BLaER1 (cell line): ENCODE results near the gene EXT2.

Experiments
- H3K27ac ChIP-seq: shearing (Covaris generic); formaldehyde crosslinking; 2 replicates; pipeline ENCODE4 v1.8.1; 2022
- H3K27me3 ChIP-seq: shearing (Covaris generic); formaldehyde crosslinking; 2 replicates; pipeline ENCODE4 v1.8.1; 2022
- H3K36me3 ChIP-seq: shearing (Covaris generic); formaldehyde crosslinking; 2 replicates; pipeline ENCODE4 v1.8.1; 2022
- H3K4me1 ChIP-seq: shearing (Covaris generic); formaldehyde crosslinking; 2 replicates; pipeline ENCODE4 v1.8.1; 2022
- H3K4me2 ChIP-seq: shearing (Covaris generic); formaldehyde crosslinking; 2 replicates; pipeline ENCODE4 v1.8.1; 2022
- H3K4me3 ChIP-seq: shearing (Covaris generic); formaldehyde crosslinking; 2 replicates; pipeline ENCODE4 v1.8.1; 2022
- H3K9ac ChIP-seq: shearing (Covaris generic); formaldehyde crosslinking; 2 replicates; pipeline ENCODE4 v1.8.1; 2022
- H3K9me3 ChIP-seq: shearing (Covaris generic); formaldehyde crosslinking; 2 replicates; pipeline ENCODE4 v1.8.1; 2022
- H4K20me1 ChIP-seq: shearing (Covaris generic); formaldehyde crosslinking; 2 replicates; pipeline ENCODE4 v1.8.1; 2022
- Cebpa-rat ChIP-seq: shearing (Covaris generic); IDR thresholded peaks from 2 replicates; pipeline ENCODE4 v1.8.1; 2022

EXT2 gene

DNA sequence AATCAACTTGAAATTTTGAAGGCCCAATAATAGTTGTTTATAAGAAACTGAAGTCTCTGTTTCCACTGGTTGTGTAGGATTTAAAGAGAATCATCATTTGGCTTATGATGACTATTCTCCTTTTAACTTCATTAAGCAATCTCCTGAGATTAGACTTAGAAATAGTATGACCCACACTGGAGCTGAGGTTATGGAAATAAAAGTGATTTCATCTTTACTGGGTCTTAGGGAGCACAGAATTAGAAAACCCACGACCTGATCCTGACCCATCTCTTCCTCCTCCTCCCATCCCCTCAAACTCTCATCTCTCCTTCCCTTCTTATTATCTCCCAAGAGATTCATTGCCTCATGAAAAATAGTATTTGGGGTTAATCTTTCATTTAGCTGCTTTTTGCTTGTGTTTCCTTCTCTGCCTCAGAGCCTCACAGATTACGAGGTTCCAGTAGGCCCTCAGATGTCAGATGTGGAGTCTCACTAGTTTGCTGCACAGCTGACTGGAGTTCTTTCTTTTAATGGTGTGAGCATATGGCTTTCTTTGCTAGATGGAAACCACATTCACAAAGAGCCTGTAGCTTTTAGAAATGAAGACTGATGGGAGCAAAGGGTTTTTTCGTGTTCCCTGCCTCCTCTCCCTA is 129.5 kb downstream of the EXT2 start:
- Histone ChIP-seq H3K27me3 (no peaks in the 10 kb centered on the region), H3K4me2 (no peak overlapping the region), H4K20me1 (no peaks in the 10 kb centered on the region), H3K9me3 (no peaks in the 10 kb centered on the region), H3K27ac (no peak overlapping the region), H3K4me1 (0 out of 2 replicates have a peak, but pooled peaks cover 7% of the 10 kb centered on the region), H3K4me3 (no peak overlapping the region), H3K9ac (no peak overlapping the region), H3K36me3 (peaks cover 37% of the 10 kb centered on the region)
- no peak for TF ChIP-seq Cebpa-rat

DNA sequence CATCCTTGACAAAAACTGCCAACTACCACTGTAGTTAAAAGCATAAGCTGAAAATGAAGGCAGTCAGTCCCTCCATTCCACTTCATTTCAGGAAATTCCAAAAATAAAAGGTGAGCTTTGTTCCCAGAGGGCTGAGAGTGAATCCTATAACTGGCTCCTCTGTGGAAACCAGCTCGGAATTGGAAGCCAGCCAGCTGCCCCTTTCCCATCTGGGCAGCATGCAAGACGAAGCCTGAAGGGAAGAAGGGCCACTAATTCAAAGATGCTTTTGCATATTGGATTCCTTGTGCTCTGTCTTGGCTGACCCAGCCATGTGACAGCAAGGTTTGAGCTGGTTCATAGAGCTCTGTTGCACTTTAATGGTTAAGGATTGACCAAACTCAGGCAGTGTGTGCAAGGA is 131.0 kb downstream of the EXT2 start:
- TF ChIP-seq Cebpa-rat, result no peak
- no peaks in the 10 kb centered on the region for H4K20me1 ChIP-seq
- no peaks in the 10 kb centered on the region for H3K9me3 ChIP-seq

GRCh38 chr11:44226945-44227344 is 131.5 kb downstream of the EXT2 start:
- Histone ChIP-seq H3K36me3 (peaks cover 28% of the 10 kb centered on the region), H3K27ac (no peak overlapping the region), H3K4me2 (no peak overlapping the region), H3K27me3 (no peaks in the 10 kb centered on the region), H4K20me1 (no peaks in the 10 kb centered on the region), H3K9me3 (no peaks in the 10 kb centered on the region), H3K9ac (no peak overlapping the region), H3K4me3 (no peak overlapping the region), H3K4me1 (0 out of 2 replicates have a peak, but pooled peaks cover 2% of the 10 kb centered on the region)
- no peak for TF ChIP-seq Cebpa-rat

More for the DNA sequence above, 131.0 kb downstream of the EXT2 start:
- no peak overlapping the region for H3K4me3 ChIP-seq
- no peak overlapping the region for H3K9ac ChIP-seq
- H3K36me3 ChIP-seq, result peaks cover 30% of the 10 kb centered on the region
- no peak overlapping the region for H3K4me2 ChIP-seq
- no peak overlapping the region for H3K27ac ChIP-seq
- no peaks in the 10 kb centered on the region for H3K27me3 ChIP-seq
- H3K4me1 ChIP-seq, result 0 out of 2 replicates have a peak, but pooled peaks cover 7% of the 10 kb centered on the region

GRCh38 chr11:44228379-44228778 is 132.9 kb downstream of the EXT2 start:
- H3K4me2 ChIP-seq, result no peak overlapping the region
- TF ChIP-seq Cebpa-rat, result no peak
- no peak overlapping the region for H3K27ac ChIP-seq
- H3K27me3 ChIP-seq, result no peaks in the 10 kb centered on the region
- H3K36me3 ChIP-seq, result peaks cover 24% of the 10 kb centered on the region
- H3K4me3 ChIP-seq, result no peak overlapping the region
- no peak overlapping the region for H3K9ac ChIP-seq
- H4K20me1 ChIP-seq, result no peaks in the 10 kb centered on the region
- no peaks in the 10 kb centered on the region for H3K9me3 ChIP-seq
- H3K4me1 ChIP-seq, result no peaks in the 10 kb centered on the region

DNA sequence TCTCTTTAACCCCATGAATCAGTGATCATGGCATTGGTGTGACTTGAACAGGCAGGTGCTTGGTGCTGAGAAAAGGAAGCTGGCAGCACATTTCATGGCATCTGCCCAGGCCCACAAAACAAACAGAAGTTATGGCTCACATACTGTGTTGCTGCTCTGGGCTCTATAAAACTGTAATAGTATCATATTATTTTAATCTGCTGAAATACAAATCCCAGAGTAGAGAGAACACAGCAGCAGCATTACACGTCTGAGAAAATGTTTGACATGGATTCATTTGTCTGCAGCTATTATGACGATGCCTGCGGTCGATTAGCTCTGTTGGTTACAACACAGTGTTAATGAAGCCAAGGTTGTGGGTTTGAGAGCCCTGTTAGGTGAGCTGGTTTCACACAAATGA is 133.6 kb downstream of the EXT2 start:
- no peaks in the 10 kb centered on the region for H3K4me1 ChIP-seq
- no peak overlapping the region for H3K27ac ChIP-seq
- H3K9me3 ChIP-seq, result no peaks in the 10 kb centered on the region
- peaks cover 28% of the 10 kb centered on the region for H3K36me3 ChIP-seq
- H4K20me1 ChIP-seq, result no peaks in the 10 kb centered on the region
- H3K4me3 ChIP-seq, result no peak overlapping the region
- H3K27me3 ChIP-seq, result no peaks in the 10 kb centered on the region
- no peak overlapping the region for H3K9ac ChIP-seq
- H3K4me2 ChIP-seq, result no peak overlapping the region
- TF ChIP-seq Cebpa-rat, result no peak

DNA sequence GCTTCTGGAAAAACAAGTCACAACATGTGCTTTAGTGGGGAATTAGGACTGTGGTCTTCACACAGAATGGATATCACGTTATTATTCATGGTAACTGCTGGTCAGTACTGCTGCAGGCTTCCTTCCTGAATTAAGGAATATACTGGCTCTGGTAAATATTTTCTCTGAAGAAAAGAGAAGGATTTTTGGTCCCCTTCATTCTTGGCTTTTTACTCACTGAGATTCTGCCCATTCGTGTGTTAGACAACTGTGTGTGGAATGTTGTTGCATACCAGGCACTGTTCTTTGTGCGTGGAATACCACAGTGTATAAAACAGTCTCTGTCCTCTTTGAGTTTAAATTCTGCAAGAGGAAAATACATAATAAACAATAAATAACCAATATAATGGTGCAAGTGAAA is 134.1 kb downstream of the EXT2 start:
- no peak overlapping the region for H3K4me2 ChIP-seq
- H3K36me3 ChIP-seq, result peaks cover 29% of the 10 kb centered on the region
- H3K9ac ChIP-seq, result no peak overlapping the region
- H3K9me3 ChIP-seq, result no peaks in the 10 kb centered on the region
- H3K27me3 ChIP-seq, result no peaks in the 10 kb centered on the region
- H3K27ac ChIP-seq, result no peak overlapping the region
- no peaks in the 10 kb centered on the region for H3K4me1 ChIP-seq
- H3K4me3 ChIP-seq, result no peak overlapping the region
- no peaks in the 10 kb centered on the region for H4K20me1 ChIP-seq
- no peak for TF ChIP-seq Cebpa-rat

DNA sequence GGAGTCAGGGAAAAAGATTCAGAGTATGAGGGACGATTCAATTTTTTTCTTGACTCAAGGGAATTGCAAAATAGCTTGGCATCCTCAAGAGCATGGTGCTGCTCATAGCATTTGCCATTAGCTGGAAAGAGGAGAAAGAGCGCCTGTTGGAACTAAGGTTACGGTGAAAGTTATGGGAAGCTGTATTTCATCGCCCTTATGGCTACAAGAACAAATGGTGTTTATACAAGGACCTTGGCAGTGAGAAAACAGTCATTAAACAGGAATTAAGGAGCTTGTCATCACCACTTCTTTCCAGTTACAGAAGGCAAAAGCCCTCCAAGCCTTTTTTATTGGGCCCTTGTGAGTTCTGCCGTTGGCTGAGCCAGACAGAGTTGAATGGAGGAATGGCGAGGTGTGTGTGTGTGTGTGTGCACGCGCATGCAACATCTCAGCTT is 140.3 kb downstream of the EXT2 start:
- no peaks in the 10 kb centered on the region for H4K20me1 ChIP-seq
- no peaks in the 10 kb centered on the region for H3K9me3 ChIP-seq
- no peak overlapping the region for H3K4me3 ChIP-seq
- H3K27me3 ChIP-seq, result no peaks in the 10 kb centered on the region
- H3K4me1 ChIP-seq, result no peaks in the 10 kb centered on the region
- no peak overlapping the region for H3K9ac ChIP-seq
- H3K27ac ChIP-seq, result no peak overlapping the region
- peaks cover 55% of the 10 kb centered on the region for H3K36me3 ChIP-seq
- no peak overlapping the region for H3K4me2 ChIP-seq
- no peak for TF ChIP-seq Cebpa-rat

- H3K4me3 ChIP-seq, result no peak overlapping the region
- no peak overlapping the region for H3K9ac ChIP-seq
- H3K27ac ChIP-seq, result no peak overlapping the region
- no peak for TF ChIP-seq Cebpa-rat
- no peaks in the 10 kb centered on the region for H3K9me3 ChIP-seq
- H4K20me1 ChIP-seq, result no peaks in the 10 kb centered on the region
- no peak overlapping the region for H3K4me2 ChIP-seq
- no peaks in the 10 kb centered on the region for H3K4me1 ChIP-seq
- H3K27me3 ChIP-seq, result no peaks in the 10 kb centered on the region
- H3K36me3 ChIP-seq, result peaks cover 56% of the 10 kb centered on the region
Observed at GRCh38 chr11:44236296-44236695, 140.8 kb downstream of the EXT2 start.

DNA sequence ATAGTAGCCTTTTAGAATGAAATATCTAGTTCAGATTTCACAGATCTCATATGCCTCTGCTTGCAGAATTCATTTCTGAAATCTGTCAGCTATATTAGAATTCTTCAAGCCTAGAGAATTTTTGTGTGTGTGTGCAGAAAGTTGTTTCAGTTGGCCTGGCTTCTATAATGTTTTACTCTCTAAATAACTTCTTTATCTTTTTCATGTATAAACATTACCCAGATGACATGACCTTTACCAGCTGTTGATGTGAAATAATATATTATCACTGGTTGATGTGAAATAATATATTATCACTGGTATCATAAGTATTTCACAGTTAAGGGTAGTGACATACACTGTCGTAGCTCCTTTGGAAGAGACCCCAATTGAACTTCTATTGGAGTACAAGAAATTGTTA is 141.7 kb downstream of the EXT2 start:
- no peak for TF ChIP-seq Cebpa-rat
- H3K9me3 ChIP-seq, result no peaks in the 10 kb centered on the region
- H3K4me1 ChIP-seq, result no peaks in the 10 kb centered on the region
- H3K4me2 ChIP-seq, result no peak overlapping the region
- H3K27ac ChIP-seq, result no peak overlapping the region
- H3K4me3 ChIP-seq, result no peak overlapping the region
- no peak overlapping the region for H3K9ac ChIP-seq
- H4K20me1 ChIP-seq, result no peaks in the 10 kb centered on the region
- peaks cover 64% of the 10 kb centered on the region for H3K36me3 ChIP-seq
- H3K27me3 ChIP-seq, result no peaks in the 10 kb centered on the region

GRCh38 chr11:44241851-44242250 is 146.4 kb downstream of the EXT2 start:
- no peak for TF ChIP-seq Cebpa-rat
- H4K20me1 ChIP-seq, result no peaks in the 10 kb centered on the region
- H3K27me3 ChIP-seq, result no peaks in the 10 kb centered on the region
- H3K27ac ChIP-seq, result no peak overlapping the region
- H3K4me3 ChIP-seq, result no peak overlapping the region
- H3K36me3 ChIP-seq, result peaks cover 63% of the 10 kb centered on the region
- H3K4me2 ChIP-seq, result no peak overlapping the region
- H3K4me1 ChIP-seq, result no peaks in the 10 kb centered on the region
- H3K9ac ChIP-seq, result no peak overlapping the region
- H3K9me3 ChIP-seq, result no peaks in the 10 kb centered on the region

DNA sequence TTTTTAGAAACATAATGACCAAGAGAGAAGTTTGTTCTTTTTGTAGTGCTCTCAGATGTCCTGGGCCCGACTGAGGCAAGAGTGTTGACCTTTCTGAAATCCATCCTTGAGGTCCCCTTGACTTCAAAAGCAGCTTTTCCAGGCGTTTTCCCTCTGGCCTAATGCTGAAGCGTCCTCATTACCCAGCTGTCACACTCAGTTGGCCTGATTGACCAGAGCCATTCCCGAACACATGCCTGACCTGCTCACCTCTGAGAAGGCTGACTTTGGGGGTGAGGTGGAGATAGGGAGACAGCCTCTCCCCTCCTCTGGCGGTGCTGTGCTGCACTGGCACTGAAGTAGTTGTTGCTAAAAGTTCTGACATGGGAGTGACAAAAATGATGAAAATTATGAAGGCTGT is 147.6 kb downstream of the EXT2 start:
- H3K4me1 ChIP-seq, result no peaks in the 10 kb centered on the region
- H3K36me3 ChIP-seq, result peaks cover 60% of the 10 kb centered on the region
- H3K27me3 ChIP-seq, result no peaks in the 10 kb centered on the region
- H3K9me3 ChIP-seq, result no peaks in the 10 kb centered on the region
- no peak overlapping the region for H3K9ac ChIP-seq
- H3K4me3 ChIP-seq, result no peak overlapping the region
- H3K4me2 ChIP-seq, result no peak overlapping the region
- H3K27ac ChIP-seq, result no peak overlapping the region
- no peak for TF ChIP-seq Cebpa-rat
- no peaks in the 10 kb centered on the region for H4K20me1 ChIP-seq
